ENCODE results near the gene UST. TPM values are rescaled to one million over a fixed set of nuclear protein-coding genes. Genes with fewer than 3 reads are reported as not detected.

UST gene
- total RNA-seq, 1 experiment from 2014 or later = 32.1 TPM

DNA sequence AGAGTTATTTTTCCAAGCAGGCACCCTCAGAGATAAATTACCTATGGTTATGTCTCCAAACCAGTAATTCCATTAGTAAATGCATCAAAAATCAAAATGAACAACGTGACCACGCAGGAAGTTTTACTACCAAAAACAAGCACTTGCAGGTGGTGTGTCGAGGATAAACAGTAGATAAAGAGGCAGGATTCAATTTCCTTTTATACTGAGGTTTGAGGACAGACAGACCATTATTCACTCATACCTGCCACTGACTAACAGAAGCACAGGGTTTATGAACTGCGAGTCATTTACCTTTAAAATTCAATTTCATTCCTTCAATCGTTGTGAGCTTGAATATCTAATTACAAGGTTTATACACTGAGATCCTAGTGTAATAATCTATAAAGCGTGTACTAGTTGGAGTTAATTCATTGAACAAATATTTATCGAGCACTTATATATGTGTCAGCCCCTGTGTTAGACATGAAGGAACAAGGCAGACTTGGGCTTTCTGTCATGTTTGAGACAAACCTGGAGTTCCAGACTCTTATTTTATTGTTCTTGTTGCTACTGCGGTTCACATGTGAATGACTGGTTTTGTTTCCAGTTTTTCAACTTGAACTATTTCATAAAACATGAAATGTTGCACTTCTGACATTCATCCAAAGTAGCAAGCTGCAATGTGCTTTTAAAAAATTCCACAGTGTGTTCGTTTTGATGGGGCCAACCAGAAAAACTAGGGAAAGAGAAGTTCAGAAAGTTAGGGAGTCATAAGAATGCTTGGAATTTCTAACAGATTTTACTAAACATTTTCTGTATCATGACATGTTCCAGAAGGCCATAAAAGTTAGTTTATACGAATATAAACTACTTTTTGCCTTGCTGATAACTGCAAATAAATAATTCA, 205.6 kb downstream of the UST start (continued):
- TF ChIP-seq, protein P1, sequence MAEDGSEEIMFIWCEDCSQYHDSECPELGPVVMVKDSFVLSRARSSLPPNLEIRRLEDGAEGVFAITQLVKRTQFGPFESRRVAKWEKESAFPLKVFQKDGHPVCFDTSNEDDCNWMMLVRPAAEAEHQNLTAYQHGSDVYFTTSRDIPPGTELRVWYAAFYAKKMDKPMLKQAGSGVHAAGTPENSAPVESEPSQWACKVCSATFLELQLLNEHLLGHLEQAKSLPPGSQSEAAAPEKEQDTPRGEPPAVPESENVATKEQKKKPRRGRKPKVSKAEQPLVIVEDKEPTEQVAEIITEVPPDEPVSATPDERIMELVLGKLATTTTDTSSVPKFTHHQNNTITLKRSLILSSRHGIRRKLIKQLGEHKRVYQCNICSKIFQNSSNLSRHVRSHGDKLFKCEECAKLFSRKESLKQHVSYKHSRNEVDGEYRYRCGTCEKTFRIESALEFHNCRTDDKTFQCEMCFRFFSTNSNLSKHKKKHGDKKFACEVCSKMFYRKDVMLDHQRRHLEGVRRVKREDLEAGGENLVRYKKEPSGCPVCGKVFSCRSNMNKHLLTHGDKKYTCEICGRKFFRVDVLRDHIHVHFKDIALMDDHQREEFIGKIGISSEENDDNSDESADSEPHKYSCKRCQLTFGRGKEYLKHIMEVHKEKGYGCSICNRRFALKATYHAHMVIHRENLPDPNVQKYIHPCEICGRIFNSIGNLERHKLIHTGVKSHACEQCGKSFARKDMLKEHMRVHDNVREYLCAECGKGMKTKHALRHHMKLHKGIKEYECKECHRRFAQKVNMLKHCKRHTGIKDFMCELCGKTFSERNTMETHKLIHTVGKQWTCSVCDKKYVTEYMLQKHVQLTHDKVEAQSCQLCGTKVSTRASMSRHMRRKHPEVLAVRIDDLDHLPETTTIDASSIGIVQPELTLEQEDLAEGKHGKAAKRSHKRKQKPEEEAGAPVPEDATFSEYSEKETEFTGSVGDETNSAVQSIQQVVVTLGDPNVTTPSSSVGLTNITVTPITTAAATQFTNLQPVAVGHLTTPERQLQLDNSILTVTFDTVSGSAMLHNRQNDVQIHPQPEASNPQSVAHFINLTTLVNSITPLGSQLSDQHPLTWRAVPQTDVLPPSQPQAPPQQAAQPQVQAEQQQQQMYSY (CRISPR knock-in tag; IDR thresholded peaks at IDR 0.05) = no peak
- TF ChIP-seq ZNF232 (CRISPR knock-in tag; IDR thresholded peaks at IDR 0.05) (no peak), HMGA2 (CRISPR knock-in tag; IDR thresholded peaks at IDR 0.05) (no peak)

DNA sequence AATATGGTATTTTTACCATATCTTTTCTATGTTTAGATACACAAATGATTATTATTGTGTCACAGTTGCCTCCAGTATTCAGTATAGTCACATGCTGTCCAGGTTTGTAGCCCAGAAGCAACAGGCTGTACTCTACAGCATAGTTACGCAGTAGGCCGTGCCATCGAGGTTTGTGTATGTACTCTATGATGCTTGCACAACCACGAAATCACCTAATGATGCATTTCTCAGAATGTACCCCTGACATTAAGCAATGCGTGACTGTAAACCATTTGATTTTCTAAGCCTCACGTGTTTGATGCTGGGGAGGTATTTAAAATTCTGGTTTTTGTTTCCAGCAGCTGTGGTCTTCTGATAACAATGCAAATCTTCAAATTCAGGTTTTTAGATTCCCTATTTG, 207.6 kb downstream of the UST start:
- Mint-ChIP-seq H3K27me3 (ENCODE audit: low read depth) (no peaks in the 10 kb centered on the region), H3K4me3 (no peak overlapping the region), H3K36me3 (peaks cover 31% of the 10 kb centered on the region), H3K4me1 (peaks cover 42% of the 10 kb centered on the region), H3K9me3 (peaks cover 13% of the 10 kb centered on the region), H3K27ac (no peak overlapping the region)
- DNase-seq (ENCODE audit: low spot score) (no peak), ATAC-seq (no peak)
- CTCF ChIA-PET = interaction anchor here (0.6 to 1.4 kb wide), 4 partner anchors 72 to 377 kb away, joined by 3 to 6 read pairs (median 4); no protein-coding TSS in a partner anchor
- POLR2A ChIA-PET = interaction anchor here (1.1 kb wide), 1 partner anchor 18 kb away, joined by 3 read pairs; no protein-coding TSS in a partner anchor
- TF ChIP-seq GABPB1 (CRISPR knock-in tag; IDR thresholded peaks at IDR 0.05) = no peak
- TF ChIP-seq, protein P2, sequence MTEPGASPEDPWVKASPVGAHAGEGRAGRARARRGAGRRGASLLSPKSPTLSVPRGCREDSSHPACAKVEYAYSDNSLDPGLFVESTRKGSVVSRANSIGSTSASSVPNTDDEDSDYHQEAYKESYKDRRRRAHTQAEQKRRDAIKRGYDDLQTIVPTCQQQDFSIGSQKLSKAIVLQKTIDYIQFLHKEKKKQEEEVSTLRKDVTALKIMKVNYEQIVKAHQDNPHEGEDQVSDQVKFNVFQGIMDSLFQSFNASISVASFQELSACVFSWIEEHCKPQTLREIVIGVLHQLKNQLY (CRISPR knock-in tag; IDR thresholded peaks at IDR 0.05) = no peak
- TF ChIP-seq NR2C2 (CRISPR knock-in tag; IDR thresholded peaks at IDR 0.05) = no peak
- TF ChIP-seq, protein P3, sequence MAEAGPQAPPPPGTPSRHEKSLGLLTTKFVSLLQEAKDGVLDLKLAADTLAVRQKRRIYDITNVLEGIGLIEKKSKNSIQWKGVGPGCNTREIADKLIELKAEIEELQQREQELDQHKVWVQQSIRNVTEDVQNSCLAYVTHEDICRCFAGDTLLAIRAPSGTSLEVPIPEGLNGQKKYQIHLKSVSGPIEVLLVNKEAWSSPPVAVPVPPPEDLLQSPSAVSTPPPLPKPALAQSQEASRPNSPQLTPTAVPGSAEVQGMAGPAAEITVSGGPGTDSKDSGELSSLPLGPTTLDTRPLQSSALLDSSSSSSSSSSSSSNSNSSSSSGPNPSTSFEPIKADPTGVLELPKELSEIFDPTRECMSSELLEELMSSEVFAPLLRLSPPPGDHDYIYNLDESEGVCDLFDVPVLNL (CRISPR knock-in tag; IDR thresholded peaks at IDR 0.05; ENCODE audit: borderline replicate concordance, low read depth) = no peak
- TF ChIP-seq GRHL2 (CRISPR knock-in tag; IDR thresholded peaks at IDR 0.05; ENCODE audit: insufficient replicate concordance, severe bottlenecking) = no peak
- no peak for TF ChIP-seq ZNF671 (CRISPR knock-in tag; IDR thresholded peaks at IDR 0.05)
- no peak for TF ChIP-seq ELF4 (CRISPR knock-in tag; IDR thresholded peaks at IDR 0.05; ENCODE audit: low read depth)
- TF ChIP-seq, protein P4, sequence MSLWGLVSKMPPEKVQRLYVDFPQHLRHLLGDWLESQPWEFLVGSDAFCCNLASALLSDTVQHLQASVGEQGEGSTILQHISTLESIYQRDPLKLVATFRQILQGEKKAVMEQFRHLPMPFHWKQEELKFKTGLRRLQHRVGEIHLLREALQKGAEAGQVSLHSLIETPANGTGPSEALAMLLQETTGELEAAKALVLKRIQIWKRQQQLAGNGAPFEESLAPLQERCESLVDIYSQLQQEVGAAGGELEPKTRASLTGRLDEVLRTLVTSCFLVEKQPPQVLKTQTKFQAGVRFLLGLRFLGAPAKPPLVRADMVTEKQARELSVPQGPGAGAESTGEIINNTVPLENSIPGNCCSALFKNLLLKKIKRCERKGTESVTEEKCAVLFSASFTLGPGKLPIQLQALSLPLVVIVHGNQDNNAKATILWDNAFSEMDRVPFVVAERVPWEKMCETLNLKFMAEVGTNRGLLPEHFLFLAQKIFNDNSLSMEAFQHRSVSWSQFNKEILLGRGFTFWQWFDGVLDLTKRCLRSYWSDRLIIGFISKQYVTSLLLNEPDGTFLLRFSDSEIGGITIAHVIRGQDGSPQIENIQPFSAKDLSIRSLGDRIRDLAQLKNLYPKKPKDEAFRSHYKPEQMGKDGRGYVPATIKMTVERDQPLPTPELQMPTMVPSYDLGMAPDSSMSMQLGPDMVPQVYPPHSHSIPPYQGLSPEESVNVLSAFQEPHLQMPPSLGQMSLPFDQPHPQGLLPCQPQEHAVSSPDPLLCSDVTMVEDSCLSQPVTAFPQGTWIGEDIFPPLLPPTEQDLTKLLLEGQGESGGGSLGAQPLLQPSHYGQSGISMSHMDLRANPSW (CRISPR knock-in tag; conservative IDR thresholded peaks at IDR 0.05; ENCODE audit: low read depth) = no peak
- TF ChIP-seq, protein P5, sequence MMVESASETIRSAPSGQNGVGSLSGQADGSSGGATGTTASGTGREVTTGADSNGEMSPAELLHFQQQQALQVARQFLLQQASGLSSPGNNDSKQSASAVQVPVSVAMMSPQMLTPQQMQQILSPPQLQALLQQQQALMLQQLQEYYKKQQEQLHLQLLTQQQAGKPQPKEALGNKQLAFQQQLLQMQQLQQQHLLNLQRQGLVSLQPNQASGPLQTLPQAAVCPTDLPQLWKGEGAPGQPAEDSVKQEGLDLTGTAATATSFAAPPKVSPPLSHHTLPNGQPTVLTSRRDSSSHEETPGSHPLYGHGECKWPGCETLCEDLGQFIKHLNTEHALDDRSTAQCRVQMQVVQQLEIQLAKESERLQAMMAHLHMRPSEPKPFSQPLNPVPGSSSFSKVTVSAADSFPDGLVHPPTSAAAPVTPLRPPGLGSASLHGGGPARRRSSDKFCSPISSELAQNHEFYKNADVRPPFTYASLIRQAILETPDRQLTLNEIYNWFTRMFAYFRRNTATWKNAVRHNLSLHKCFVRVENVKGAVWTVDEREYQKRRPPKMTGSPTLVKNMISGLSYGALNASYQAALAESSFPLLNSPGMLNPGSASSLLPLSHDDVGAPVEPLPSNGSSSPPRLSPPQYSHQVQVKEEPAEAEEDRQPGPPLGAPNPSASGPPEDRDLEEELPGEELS (CRISPR knock-in tag; IDR thresholded peaks at IDR 0.05) = no peak
- TF ChIP-seq, protein P6, sequence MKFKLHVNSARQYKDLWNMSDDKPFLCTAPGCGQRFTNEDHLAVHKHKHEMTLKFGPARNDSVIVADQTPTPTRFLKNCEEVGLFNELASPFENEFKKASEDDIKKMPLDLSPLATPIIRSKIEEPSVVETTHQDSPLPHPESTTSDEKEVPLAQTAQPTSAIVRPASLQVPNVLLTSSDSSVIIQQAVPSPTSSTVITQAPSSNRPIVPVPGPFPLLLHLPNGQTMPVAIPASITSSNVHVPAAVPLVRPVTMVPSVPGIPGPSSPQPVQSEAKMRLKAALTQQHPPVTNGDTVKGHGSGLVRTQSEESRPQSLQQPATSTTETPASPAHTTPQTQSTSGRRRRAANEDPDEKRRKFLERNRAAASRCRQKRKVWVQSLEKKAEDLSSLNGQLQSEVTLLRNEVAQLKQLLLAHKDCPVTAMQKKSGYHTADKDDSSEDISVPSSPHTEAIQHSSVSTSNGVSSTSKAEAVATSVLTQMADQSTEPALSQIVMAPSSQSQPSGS (CRISPR knock-in tag; IDR thresholded peaks at IDR 0.05; ENCODE audit: borderline replicate concordance, low read depth) = no peak
- TF ChIP-seq, protein P7, sequence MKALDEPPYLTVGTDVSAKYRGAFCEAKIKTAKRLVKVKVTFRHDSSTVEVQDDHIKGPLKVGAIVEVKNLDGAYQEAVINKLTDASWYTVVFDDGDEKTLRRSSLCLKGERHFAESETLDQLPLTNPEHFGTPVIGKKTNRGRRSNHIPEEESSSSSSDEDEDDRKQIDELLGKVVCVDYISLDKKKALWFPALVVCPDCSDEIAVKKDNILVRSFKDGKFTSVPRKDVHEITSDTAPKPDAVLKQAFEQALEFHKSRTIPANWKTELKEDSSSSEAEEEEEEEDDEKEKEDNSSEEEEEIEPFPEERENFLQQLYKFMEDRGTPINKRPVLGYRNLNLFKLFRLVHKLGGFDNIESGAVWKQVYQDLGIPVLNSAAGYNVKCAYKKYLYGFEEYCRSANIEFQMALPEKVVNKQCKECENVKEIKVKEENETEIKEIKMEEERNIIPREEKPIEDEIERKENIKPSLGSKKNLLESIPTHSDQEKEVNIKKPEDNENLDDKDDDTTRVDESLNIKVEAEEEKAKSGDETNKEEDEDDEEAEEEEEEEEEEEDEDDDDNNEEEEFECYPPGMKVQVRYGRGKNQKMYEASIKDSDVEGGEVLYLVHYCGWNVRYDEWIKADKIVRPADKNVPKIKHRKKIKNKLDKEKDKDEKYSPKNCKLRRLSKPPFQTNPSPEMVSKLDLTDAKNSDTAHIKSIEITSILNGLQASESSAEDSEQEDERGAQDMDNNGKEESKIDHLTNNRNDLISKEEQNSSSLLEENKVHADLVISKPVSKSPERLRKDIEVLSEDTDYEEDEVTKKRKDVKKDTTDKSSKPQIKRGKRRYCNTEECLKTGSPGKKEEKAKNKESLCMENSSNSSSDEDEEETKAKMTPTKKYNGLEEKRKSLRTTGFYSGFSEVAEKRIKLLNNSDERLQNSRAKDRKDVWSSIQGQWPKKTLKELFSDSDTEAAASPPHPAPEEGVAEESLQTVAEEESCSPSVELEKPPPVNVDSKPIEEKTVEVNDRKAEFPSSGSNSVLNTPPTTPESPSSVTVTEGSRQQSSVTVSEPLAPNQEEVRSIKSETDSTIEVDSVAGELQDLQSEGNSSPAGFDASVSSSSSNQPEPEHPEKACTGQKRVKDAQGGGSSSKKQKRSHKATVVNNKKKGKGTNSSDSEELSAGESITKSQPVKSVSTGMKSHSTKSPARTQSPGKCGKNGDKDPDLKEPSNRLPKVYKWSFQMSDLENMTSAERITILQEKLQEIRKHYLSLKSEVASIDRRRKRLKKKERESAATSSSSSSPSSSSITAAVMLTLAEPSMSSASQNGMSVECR (CRISPR knock-in tag; IDR thresholded peaks at IDR 0.05; ENCODE audit: borderline replicate concordance) = no peak
- TF ChIP-seq, protein P8, sequence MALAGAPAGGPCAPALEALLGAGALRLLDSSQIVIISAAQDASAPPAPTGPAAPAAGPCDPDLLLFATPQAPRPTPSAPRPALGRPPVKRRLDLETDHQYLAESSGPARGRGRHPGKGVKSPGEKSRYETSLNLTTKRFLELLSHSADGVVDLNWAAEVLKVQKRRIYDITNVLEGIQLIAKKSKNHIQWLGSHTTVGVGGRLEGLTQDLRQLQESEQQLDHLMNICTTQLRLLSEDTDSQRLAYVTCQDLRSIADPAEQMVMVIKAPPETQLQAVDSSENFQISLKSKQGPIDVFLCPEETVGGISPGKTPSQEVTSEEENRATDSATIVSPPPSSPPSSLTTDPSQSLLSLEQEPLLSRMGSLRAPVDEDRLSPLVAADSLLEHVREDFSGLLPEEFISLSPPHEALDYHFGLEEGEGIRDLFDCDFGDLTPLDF (CRISPR knock-in tag; IDR thresholded peaks at IDR 0.05) = no peak
- no peak for TF ChIP-seq ESRRA (CRISPR knock-in tag; IDR thresholded peaks at IDR 0.05; ENCODE audit: borderline replicate concordance)

Measured in WTC11 (cell line).